Left colon (tissue), 2 donors: ENCODE measurements around the gene RBMY1J. TPM values are rescaled to one million over a fixed set of nuclear protein-coding genes. Genes with fewer than 3 reads are reported as not detected.
"Not testable (repeated sequence)": the region's sequence is repeated elsewhere in the genome, so short reads cannot be mapped to it uniquely, and the experiment has no call there.

Experiments used
- ATAC-seq: fragments of 200-7000 bp; cut with Tn5 transposase; one replicate; pipeline ENCODE4 v1.9.1; 2020; ENCODE audit warnings: mild to moderate bottlenecking, moderate library complexity
- DNase-seq, 2 donors: peaks; one replicate each; pipeline ENCODE4 v3.0.0-alpha.2; 2020
- intact Hi-C, 2 donors: fragments of 100-400 bp; cut with DNase I in 1 of 2; cut with micrococcal nuclease in 1 of 2; formaldehyde crosslinking; loops; one replicate each; pipeline versions ENCODE4 v1.11.2 to v1.14.0; 2022; cut with DNase I, micrococcal nuclease
- long read RNA-seq: library from polyadenylated mRNA; unstranded; transcript quantifications from one replicate; pipeline ENCODE4 v2.0.0, GENCODE V29; 2021
- total RNA-seq, 2 donors: library from RNA; stranded (reverse); fragmentation: NEBNext Ultra II Directional; extraction: Animal tissue kit (Norgen Biotek cat#: 25700); gene quantifications; one replicate each; pipeline ENCODE4 v1.2.1, GENCODE V29; 2021
- donor health status: DM: no; HTN: no; CAD: no.
- donor health status: DM: yes; HTN: yes; CAD: no.

Gene RBMY1J
- not detected for total RNA-seq
- long read RNA-seq: 0 reads

GRCh38 chrY:22403110-22403509 lies at the start of gene RBMY1J:
Gene RBMY1J, plus strand, starts transcription at chrY:22403410. Its CDS starts 2,038 bp downstream, at chrY:22405448.
- ATAC-seq, intact Hi-C loops, DNase-seq: not testable (repeated sequence)

- no peak for ATAC-seq
- intact Hi-C loops: no loop called here
Measured at GRCh38 chrY:22367416-22367815, 35.8 kb upstream of the RBMY1J start.

GRCh38 chrY:22370623-22371022 lies 32.6 kb upstream of the RBMY1J start:
- no peak for ATAC-seq
- intact Hi-C loops: no loop called here

More at GRCh38 chrY:22367416-22367815, 35.8 kb upstream of the RBMY1J start:
- DNase-seq: no peak

GRCh38 chrY:22373494-22373893 lies 29.7 kb upstream of the RBMY1J start:
- intact Hi-C loops: no loop called here
- no peak for DNase-seq
- ATAC-seq: no peak

More at GRCh38 chrY:22370623-22371022, 32.6 kb upstream of the RBMY1J start:
- no peak for DNase-seq

- ATAC-seq, DNase-seq, intact Hi-C loops: not testable (repeated sequence)
Measured at GRCh38 chrY:22444718-22445396, 41.6 kb downstream of the RBMY1J start.

GRCh38 chrY:22455522-22455921 lies 52.3 kb downstream of the RBMY1J start:
- intact Hi-C loops, DNase-seq, ATAC-seq: not testable (repeated sequence)

- intact Hi-C loops, DNase-seq, ATAC-seq: not testable (repeated sequence)
Measured at GRCh38 chrY:22461962-22462361, 58.8 kb downstream of the RBMY1J start.

Other genes with a start within 250 kb of the RBMY1J start
- not detected for gene RBMY1F, start 220.5 kb upstream of the RBMY1J start, total RNA-seq